DND-41 (cell line): ENCODE measurements around the gene FAM234A.

Source experiments
- ATAC-seq: fragments of 200-7000 bp; cut with Tn5 transposase; 3 replicates; pipeline ENCODE4 v1.9.1; 2021; ENCODE audit warnings: low read depth; ENCODE audit not compliant: insufficient read depth
- DNase-seq: peaks from one replicate; pipeline ENCODE4 v3.0.0-alpha.2; 2020
- H2AFZ ChIP-seq: 2 replicates; pipeline ENCODE4 v1.6.0; 2012; ENCODE audit warnings: low read depth, low read length
- H3K27ac ChIP-seq: 2 replicates; pipeline ENCODE4 v1.5.1; 2012; ENCODE audit warnings: low read length, inconsistent platforms
- H3K27me3 ChIP-seq: fragments of 200-600 bp; sonication (generic); 2 replicates; pipeline ENCODE4 v1.6.0; 2012; ENCODE audit warnings: low read length, mild to moderate bottlenecking, inconsistent platforms; ENCODE audit not compliant: insufficient read depth, poor library complexity
- H3K36me3 ChIP-seq: 2 replicates; pipeline ENCODE4 v1.5.1; 2012; ENCODE audit warnings: low read length, inconsistent platforms; ENCODE audit not compliant: insufficient read depth
- H3K4me1 ChIP-seq: 2 replicates; pipeline ENCODE4 v1.5.1; 2012; ENCODE audit warnings: mild to moderate bottlenecking, low read length; ENCODE audit not compliant: insufficient read depth
- H3K4me2 ChIP-seq: 2 replicates; pipeline ENCODE4 v1.6.0; 2012; ENCODE audit warnings: mild to moderate bottlenecking, moderate library complexity, low read length, inconsistent platforms; ENCODE audit not compliant: insufficient read depth
- H3K4me3 ChIP-seq, 2 experiments: fragments of 200-600 bp in 1 of 2; shearing (Covaris generic) in 1 of 2; 2 replicates each; pipeline ENCODE4 v1.5.1; 2012 to 2016; ENCODE audit warnings: inconsistent platforms in 2 of 2, low read length in 2 of 2, mild to moderate bottlenecking in 2 of 2, low read depth in 1 of 2, moderate library complexity in 1 of 2
- H3K79me2 ChIP-seq: 2 replicates; pipeline ENCODE4 v1.6.0; 2012; ENCODE audit warnings: low read length, inconsistent platforms; ENCODE audit not compliant: insufficient read depth
- H3K9ac ChIP-seq: 2 replicates; pipeline ENCODE4 v1.6.0; 2012; ENCODE audit warnings: low read depth, mild to moderate bottlenecking, inconsistent platforms, low read length, moderate library complexity
- H3K9me3 ChIP-seq: 2 replicates; pipeline ENCODE4 v1.5.1; 2012; ENCODE audit warnings: low read length, moderate library complexity, mild to moderate bottlenecking, inconsistent platforms; ENCODE audit not compliant: insufficient read depth, severe bottlenecking
- H4K20me1 ChIP-seq: 2 replicates; pipeline ENCODE4 v1.6.0; 2012; ENCODE audit warnings: low read length; ENCODE audit not compliant: insufficient read depth
- CTCF ChIP-seq: IDR thresholded peaks from 2 replicates; pipeline ENCODE4 v1.5.1; 2012; ENCODE audit warnings: borderline replicate concordance, low read length, moderate library complexity, mild to moderate bottlenecking; ENCODE audit not compliant: poor library complexity, severe bottlenecking; ENCODE audit errors: extremely low read depth
- EZH2 ChIP-seq: IDR thresholded peaks from 3 replicates; pipeline ENCODE4 v1.6.1; 2012; ENCODE audit warnings: borderline replicate concordance, low read depth, mild to moderate bottlenecking, moderate library complexity, low read length, inconsistent platforms; ENCODE audit not compliant: severe bottlenecking

The FAM234A gene

GRCh38 chr16:260326-260725 lies 25.7 kb downstream of the FAM234A start:
- TF ChIP-seq EZH2: no peak
- TF ChIP-seq CTCF: no peak
- peaks cover 58% of the 10 kb centered on the region for H3K36me3 ChIP-seq

GRCh38 chr16:261031-261691 lies 26.5 kb downstream of the FAM234A start:
- Histone ChIP-seq H4K20me1 (no peaks in the 10 kb centered on the region), H3K27ac (no peak overlapping the region), H3K4me1 (no peaks in the 10 kb centered on the region), H3K9ac (no peak overlapping the region), H3K4me3 (no peak overlapping the region), H3K36me3 (peaks cover 54% of the 10 kb centered on the region), H3K4me2 (no peak overlapping the region), H2AFZ (no peak overlapping the region), H3K79me2 (no peaks in the 10 kb centered on the region), H3K9me3 (no peaks in the 10 kb centered on the region), H3K27me3 (no peaks in the 10 kb centered on the region)
- TF ChIP-seq EZH2: no peak
- no peak for TF ChIP-seq CTCF
- DNase-seq (no peak), ATAC-seq (no peak)

More at GRCh38 chr16:260326-260725, 25.7 kb downstream of the FAM234A start:
- Histone ChIP-seq H3K4me3 (no peak overlapping the region), H3K27ac (no peak overlapping the region), H3K9ac (no peak overlapping the region), H3K27me3 (no peaks in the 10 kb centered on the region), H2AFZ (no peak overlapping the region), H3K79me2 (no peaks in the 10 kb centered on the region), H3K4me2 (no peak overlapping the region), H3K9me3 (no peaks in the 10 kb centered on the region), H3K4me1 (no peaks in the 10 kb centered on the region), H4K20me1 (no peaks in the 10 kb centered on the region)
- ATAC-seq (no peak), DNase-seq (no peak)

GRCh38 chr16:262121-262745 lies 27.6 kb downstream of the FAM234A start:
- Histone ChIP-seq H3K79me2 (no peaks in the 10 kb centered on the region), H3K4me2 (no peak overlapping the region), H3K9me3 (no peaks in the 10 kb centered on the region), H3K9ac (no peak overlapping the region), H3K36me3 (peaks cover 52% of the 10 kb centered on the region), H3K4me3 (no peak overlapping the region), H3K4me1 (no peaks in the 10 kb centered on the region), H3K27me3 (no peaks in the 10 kb centered on the region), H3K27ac (no peak overlapping the region), H4K20me1 (no peaks in the 10 kb centered on the region), H2AFZ (no peak overlapping the region)
- TF ChIP-seq CTCF (no peak), EZH2 (no peak)
- DNase-seq: no peak
- no peak for ATAC-seq
